ENCODE data around the gene MEGF8.

DNA sequence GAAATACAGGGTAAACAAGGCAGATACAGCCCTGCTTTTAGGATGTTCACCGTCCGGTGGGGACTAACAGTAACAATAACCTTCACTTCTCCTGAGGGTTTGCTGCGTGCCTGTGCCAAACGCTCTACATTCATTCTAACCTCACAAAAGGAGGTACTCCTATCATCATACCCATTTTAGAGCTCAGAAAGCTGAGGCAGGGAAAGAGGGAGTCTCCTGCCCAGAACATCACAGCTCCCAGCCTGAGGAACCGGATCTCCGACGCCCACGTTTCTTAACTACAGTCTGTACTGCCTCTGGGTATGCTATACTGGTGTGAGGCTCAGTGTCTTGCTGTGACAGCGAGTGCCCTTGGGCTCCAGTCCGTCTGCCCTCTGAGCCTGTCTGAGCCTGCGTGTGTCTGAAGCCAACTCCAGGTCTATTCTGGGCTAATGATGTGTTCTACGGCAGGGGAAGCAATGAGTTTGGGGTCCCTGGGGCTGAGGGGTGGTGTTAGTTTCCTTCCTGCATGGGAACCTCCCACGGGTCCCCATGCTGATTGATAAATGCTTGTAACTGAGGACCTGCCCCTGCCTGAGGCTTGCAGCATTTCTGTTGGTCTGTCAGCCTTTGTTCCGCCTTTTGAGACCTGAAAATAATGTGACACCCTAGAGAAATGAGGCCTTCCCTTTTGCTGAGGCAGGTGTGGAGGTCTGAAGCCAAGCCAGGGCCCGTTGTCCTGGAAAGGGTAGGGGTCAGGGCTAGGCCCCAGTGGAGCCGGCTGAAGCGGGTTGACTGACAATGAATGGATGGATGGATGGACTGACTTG, 96.9 kb downstream of the MEGF8 start:
- TF ChIP-seq, protein P1, sequence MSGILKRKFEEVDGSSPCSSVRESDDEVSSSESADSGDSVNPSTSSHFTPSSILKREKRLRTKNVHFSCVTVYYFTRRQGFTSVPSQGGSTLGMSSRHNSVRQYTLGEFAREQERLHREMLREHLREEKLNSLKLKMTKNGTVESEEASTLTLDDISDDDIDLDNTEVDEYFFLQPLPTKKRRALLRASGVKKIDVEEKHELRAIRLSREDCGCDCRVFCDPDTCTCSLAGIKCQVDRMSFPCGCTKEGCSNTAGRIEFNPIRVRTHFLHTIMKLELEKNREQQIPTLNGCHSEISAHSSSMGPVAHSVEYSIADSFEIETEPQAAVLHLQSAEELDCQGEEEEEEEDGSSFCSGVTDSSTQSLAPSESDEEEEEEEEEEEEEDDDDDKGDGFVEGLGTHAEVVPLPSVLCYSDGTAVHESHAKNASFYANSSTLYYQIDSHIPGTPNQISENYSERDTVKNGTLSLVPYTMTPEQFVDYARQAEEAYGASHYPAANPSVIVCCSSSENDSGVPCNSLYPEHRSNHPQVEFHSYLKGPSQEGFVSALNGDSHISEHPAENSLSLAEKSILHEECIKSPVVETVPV (CRISPR knock-in tag; IDR thresholded peaks at IDR 0.05) = no peak
- TF ChIP-seq ZFP30 (CRISPR knock-in tag; IDR thresholded peaks at IDR 0.05) (no peak), ZFP3 (CRISPR knock-in tag; IDR thresholded peaks at IDR 0.05) (no peak), TOX (CRISPR knock-in tag; IDR thresholded peaks at IDR 0.05; ENCODE audit: borderline replicate concordance) (no peak), ZC3H10 (CRISPR knock-in tag; IDR thresholded peaks at IDR 0.05) (no peak), ZNF8 (CRISPR knock-in tag; IDR thresholded peaks at IDR 0.05) (no peak), OSR1 (CRISPR knock-in tag; IDR thresholded peaks at IDR 0.05) (no peak), CREB5 (CRISPR knock-in tag; IDR thresholded peaks at IDR 0.05; ENCODE audit: low read depth) (no peak)
- TF ChIP-seq, protein P2, sequence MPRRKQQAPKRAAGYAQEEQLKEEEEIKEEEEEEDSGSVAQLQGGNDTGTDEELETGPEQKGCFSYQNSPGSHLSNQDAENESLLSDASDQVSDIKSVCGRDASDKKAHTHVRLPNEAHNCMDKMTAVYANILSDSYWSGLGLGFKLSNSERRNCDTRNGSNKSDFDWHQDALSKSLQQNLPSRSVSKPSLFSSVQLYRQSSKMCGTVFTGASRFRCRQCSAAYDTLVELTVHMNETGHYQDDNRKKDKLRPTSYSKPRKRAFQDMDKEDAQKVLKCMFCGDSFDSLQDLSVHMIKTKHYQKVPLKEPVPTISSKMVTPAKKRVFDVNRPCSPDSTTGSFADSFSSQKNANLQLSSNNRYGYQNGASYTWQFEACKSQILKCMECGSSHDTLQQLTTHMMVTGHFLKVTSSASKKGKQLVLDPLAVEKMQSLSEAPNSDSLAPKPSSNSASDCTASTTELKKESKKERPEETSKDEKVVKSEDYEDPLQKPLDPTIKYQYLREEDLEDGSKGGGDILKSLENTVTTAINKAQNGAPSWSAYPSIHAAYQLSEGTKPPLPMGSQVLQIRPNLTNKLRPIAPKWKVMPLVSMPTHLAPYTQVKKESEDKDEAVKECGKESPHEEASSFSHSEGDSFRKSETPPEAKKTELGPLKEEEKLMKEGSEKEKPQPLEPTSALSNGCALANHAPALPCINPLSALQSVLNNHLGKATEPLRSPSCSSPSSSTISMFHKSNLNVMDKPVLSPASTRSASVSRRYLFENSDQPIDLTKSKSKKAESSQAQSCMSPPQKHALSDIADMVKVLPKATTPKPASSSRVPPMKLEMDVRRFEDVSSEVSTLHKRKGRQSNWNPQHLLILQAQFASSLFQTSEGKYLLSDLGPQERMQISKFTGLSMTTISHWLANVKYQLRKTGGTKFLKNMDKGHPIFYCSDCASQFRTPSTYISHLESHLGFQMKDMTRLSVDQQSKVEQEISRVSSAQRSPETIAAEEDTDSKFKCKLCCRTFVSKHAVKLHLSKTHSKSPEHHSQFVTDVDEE (CRISPR knock-in tag; IDR thresholded peaks at IDR 0.05) = no peak

Measured in SK-N-SH treated with all-trans-retinoic acid at 6 μM for 48 hours (cell line).